Lower leg skin (tissue), 4 donors: ENCODE data around the gene VAT1L. TPM values are rescaled to one million over a fixed set of nuclear protein-coding genes. Genes with fewer than 3 reads are reported as not detected.
"Not testable (repeated sequence)": the region's sequence is repeated elsewhere in the genome, so short reads cannot be mapped to it uniquely, and the experiment has no call there.

Source experiments
- DNase-seq, 2 donors: peaks; one replicate each; pipeline ENCODE4 v3.0.0-alpha.2; 2019; ENCODE audit warnings: low spot score in 2 of 2
- H3K4me3 ChIP-seq: fragments of 200-600 bp; sonication (generic); 2 replicates; pipeline ENCODE4 v1.5.1; 2017; ENCODE audit warnings: mild to moderate bottlenecking, low read depth; ENCODE audit not compliant: poor library complexity, severe bottlenecking
- CTCF ChIP-seq, 3 donors: fragments of 450-650 bp; IDR thresholded peaks; one replicate each; pipeline ENCODE4 v1.5.1; 2016; ENCODE audit warnings: antibody characterized with exemption in 3 of 3, mild to moderate bottlenecking in 3 of 3, moderate library complexity in 2 of 3
- POLR2A ChIP-seq, 2 donors: fragments of 450-650 bp; IDR thresholded peaks; one replicate each; pipeline ENCODE4 v1.6.1; 2016 to 2017; ENCODE audit warnings: antibody characterized with exemption in 2 of 2, mild to moderate bottlenecking in 1 of 2, moderate library complexity in 1 of 2
- WGBS, 2 donors: methylation state at CpG; one replicate each; pipeline ENCODE4 v1.1.5; 2018; 5-methylcytosine and 5-hydroxymethylcytosine counted together
- intact Hi-C: fragments of 100-400 bp; cut with DNase I; formaldehyde crosslinking; loops from one replicate; pipeline ENCODE4 v1.15.0; 2023; ENCODE audit warnings: low total_unique reads
- total RNA-seq, 4 donors: library from RNA; depleted of rRNA; stranded (reverse); fragments of >200 nt; gene quantifications; one replicate each; pipeline ENCODE4 v1.1.0, GENCODE V29; 2016

VAT1L gene
- total RNA-seq, 4 donors from 2014 or later: 0.10 to 0.36 TPM; not detected in 2

- intact Hi-C loops: no loop called here
- TF ChIP-seq CTCF (IDR thresholded peaks at IDR 0.05) (no peak), POLR2A (IDR thresholded peaks at IDR 0.05) (no peak)
- 86 to 91% methylated on average over 3 of the region's 3 CpGs for WGBS, 2 donors
- H3K4me3 ChIP-seq: no peak overlapping the region
- no peak for DNase-seq
Observed at GRCh38 chr16:77985111-77985510, 196.7 kb downstream of the VAT1L start.

- WGBS, 2 donors: 93 to 95% methylated on average over 7 of the region's 7 CpGs
- H3K4me3 ChIP-seq: no peak overlapping the region
- intact Hi-C loops: no loop called here
- no peak for DNase-seq
- TF ChIP-seq POLR2A (IDR thresholded peaks at IDR 0.05) (no peak), CTCF (IDR thresholded peaks at IDR 0.05) (no peak)
Observed at GRCh38 chr16:77986011-77986740, 197.8 kb downstream of the VAT1L start.

- 61 to 64% methylated on average over 2 of the region's 2 CpGs for WGBS, 2 donors
- no peak for DNase-seq
- TF ChIP-seq CTCF (IDR thresholded peaks at IDR 0.05) (no peak), POLR2A (IDR thresholded peaks at IDR 0.05) (no peak)
- H3K4me3 ChIP-seq: no peak overlapping the region
- intact Hi-C loops: no loop called here
Observed at GRCh38 chr16:77987810-77988209, 199.4 kb downstream of the VAT1L start.

- 83 to 94% methylated on average over 4 of the region's 4 CpGs for WGBS, 2 donors
- H3K4me3 ChIP-seq: no peak overlapping the region
- no peak for DNase-seq
- intact Hi-C loops: no loop called here
- no peak for TF ChIP-seq POLR2A (IDR thresholded peaks at IDR 0.05)
- no peak for TF ChIP-seq CTCF (IDR thresholded peaks at IDR 0.05)
Observed at GRCh38 chr16:77989846-77990245, 201.5 kb downstream of the VAT1L start.

GRCh38 chr16:77991701-77992100, 203.3 kb downstream of the VAT1L start:
- 58 to 65% methylated on average over 4 of the region's 4 CpGs for WGBS, 2 donors
- no peak for DNase-seq
- no peak for TF ChIP-seq CTCF (IDR thresholded peaks at IDR 0.05)
- no peak for TF ChIP-seq POLR2A (IDR thresholded peaks at IDR 0.05)
- H3K4me3 ChIP-seq: no peak overlapping the region
- intact Hi-C loops: no loop called here

GRCh38 chr16:77992381-77992780, 204.0 kb downstream of the VAT1L start:
- DNase-seq, H3K4me3 ChIP-seq, intact Hi-C loops: not testable (repeated sequence)
- WGBS, 2 donors: 34 to 46% methylated on average over 2 of the region's 2 CpGs
